NCI-H2196 treated with DMSO at 0.1 percent for 48 hours (cell line): ENCODE measurements around the gene TM4SF20.
"Not testable (repeated sequence)": the region's sequence is repeated elsewhere in the genome, so short reads cannot be mapped to it uniquely, and the experiment has no call there.

ENCODE experiments used
- DNase-seq: peaks from one replicate; lab custom pipeline; 2025; ENCODE audit not compliant: unreplicated experiment; lab: John Stamatoyannopoulos, UW

The TM4SF20 gene

DNA sequence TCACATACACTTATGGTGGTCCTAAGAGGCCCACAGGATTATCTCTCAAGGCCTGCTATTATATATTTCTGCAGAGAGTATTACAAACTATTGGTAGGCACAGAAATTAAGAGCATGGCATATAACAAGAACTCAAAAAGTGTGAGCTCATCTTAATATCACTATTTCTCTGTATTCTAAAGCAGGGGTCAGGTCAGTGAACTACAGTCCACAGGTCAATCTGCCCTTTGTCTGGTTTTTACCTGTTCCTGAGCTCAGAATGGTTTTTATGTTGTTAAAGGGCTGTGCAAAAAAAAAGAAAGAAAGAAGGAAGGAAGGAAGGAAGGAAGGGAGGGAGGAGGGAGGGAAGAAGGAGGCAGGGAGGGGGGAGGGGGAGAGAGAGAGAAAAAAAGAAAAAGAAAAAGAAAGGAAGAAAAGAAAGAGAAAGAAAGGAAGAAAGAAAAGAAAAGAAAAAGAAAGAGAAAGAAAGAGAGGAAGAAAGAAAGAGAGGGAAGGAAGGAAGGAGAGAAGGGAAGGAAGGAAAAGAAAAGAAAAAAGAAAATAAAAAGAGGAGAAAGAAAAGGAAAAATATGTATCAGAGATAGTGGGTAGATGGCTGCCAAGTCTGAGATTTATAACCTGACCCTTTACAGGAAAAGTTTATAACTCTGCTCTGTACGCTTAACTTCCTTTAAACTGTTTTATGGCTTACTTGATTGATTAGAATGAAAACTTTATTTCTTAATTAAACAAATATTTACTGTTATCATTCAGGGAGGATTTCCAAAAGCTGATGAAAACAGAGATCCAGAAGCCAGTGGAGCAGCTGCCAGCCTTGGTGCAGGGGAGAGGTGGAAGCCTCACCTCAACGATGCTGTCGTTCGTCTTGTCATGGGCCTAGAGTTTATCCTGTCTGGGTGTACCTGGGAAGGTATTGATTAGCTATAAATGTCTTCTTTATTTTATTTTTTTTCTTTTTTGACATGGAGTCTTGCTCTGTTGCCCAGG, 19.9 kb upstream of the TM4SF20 start:
- no peak for DNase-seq

DNA sequence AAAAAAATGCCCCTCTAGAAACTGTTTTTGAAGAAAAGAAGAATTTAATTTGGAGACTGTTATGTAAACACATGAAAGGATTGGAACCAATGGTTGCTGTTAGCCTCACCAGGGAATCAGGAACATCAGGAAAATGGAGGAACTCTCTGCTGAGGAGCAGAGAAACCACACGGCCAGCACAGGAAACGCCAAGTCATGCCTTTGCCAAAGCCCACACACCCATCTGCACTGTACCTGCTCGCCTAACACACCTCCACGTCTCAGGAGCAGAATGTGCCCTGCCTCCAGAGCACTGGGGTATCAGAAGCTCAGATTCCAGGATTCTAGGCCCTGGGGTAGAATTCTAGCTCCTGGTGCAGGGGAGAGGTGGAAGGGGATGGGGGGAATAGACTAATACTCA, 18.5 kb upstream of the TM4SF20 start:
- DNase-seq: no peak

GRCh38 chr2:227395556-227395955, 16.4 kb upstream of the TM4SF20 start:
- no peak for DNase-seq

- no peak for DNase-seq
These were observed 15.3 kb upstream of the TM4SF20 start for GRCh38 chr2:227394401-227394800.

- no peak for DNase-seq
These were observed 11.6 kb upstream of the TM4SF20 start for GRCh38 chr2:227390468-227391256.

- no peak for DNase-seq
These were observed 10.6 kb upstream of the TM4SF20 start for GRCh38 chr2:227389661-227390060.

DNA sequence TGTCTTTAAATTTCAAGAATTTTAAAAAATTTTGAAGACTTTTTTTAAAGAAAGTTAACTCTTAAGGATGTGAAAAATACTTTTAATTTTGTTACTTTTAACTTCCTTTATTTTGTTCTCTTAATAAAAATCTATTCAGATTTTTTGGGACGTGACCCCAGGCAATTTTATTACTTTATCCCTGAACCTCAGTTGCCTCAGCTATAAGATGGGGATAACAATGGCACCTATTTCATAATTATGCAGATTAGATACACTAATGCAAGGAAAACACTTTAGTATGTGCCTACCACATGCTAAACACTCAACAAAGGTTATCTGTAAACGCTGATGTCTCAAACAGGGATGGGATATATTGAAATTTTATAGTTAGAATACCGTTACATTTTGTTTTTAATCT, 10.1 kb upstream of the TM4SF20 start:
- no peak for DNase-seq

DNA sequence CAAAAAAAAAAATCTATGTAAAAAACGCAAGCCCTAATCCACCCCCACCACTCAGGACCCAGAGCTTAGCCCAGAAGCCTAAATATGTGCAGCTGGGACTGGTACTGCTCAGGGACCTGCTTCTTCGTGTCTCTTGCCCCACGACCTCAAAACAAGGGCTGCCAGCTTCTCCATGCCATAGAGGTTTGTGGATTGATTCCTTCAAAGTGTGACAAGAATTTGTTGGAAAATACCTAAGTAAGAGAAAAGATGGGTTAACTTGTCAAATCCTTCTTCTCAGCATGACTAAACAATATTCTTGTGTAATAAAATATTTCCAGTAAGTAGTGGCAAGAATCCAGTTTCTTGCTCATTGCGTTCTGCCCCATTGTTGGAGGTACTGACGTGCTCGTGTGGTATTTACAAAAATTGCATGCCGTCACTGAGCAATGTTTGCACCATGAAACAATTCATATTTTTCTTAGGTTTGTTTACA, 9.5 kb upstream of the TM4SF20 start:
- DNase-seq: no peak

- not testable (repeated sequence) for DNase-seq
These were observed 8.5 kb upstream of the TM4SF20 start, which contains the start of gene SCYGR1 for GRCh38 chr2:227387583-227387982. Gene SCYGR1 (minus strand): TSS chr2:227387949. CDS start chr2:227387949, 0 bp downstream.

DNA sequence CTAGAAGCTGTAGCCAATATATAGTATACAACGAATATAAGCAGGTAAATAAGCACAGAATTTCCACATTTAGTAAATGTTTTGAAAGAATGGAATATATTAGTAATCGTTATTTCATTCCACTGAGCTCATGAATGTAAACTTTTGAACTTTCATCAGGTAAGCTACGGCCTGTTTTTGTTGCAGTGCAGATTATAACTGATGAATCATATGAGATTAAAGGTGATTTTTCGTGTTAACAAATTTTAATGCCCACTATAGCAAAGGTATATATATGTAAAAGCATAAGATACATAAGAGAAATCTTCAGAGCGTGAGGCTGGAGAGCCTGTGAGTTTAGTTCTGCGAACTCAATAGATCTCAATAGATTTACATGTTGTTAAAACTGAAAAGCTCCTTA, 7.5 kb upstream of the TM4SF20 start:
- no peak for DNase-seq

DNA sequence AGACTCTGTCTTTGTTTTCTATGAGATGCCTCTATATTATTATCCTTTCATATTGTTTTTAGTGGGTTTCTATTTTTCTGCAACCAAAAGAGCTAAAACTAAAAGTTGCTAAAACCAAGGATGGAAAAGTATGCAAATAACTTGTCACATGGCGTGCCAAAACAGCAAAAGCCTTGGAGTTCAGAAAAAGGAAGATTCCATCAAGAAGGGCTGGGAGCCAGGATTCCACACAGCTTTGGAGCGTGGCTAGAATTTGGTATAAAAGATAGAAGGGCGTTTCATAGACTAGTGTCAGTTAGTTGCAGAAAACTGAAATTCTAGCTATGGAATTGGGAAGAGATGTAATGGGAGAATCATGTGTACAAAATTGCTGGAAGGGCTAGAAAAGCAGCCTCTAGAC, 4.6 kb upstream of the TM4SF20 start:
- no peak for DNase-seq

GRCh38 chr2:227382241-227382835, 3.2 kb upstream of the TM4SF20 start:
- DNase-seq: not testable (repeated sequence)

DNA sequence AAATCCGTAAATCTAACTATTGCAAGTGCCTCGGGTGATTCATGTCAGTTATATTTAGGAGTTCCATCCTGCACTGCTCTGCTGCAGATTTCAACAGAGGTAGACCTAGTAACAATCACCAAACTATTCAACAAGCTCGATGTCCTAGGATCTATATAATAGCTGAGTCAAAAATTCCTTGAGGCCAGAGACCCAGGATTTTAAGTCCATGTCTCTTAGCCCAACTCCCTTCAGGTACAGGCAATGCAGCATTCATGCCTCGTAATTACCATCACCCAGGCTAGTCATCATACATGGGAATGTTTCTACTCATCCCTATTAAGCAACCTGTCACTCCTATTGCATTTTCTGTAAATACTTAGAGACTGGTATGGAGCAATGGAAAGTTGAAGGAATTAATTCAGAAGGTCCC, 729 bp downstream of the TM4SF20 start:
- DNase-seq: no peak

GRCh38 chr2:227377467-227378351, 1.4 kb downstream of the TM4SF20 start:
- no peak for DNase-seq

- no peak for DNase-seq
These were observed 2.3 kb downstream of the TM4SF20 start for GRCh38 chr2:227376656-227377396.

- no peak for DNase-seq
These were observed 4.9 kb downstream of the TM4SF20 start for GRCh38 chr2:227374158-227374557.

- no peak for DNase-seq
These were observed 5.7 kb downstream of the TM4SF20 start for GRCh38 chr2:227373389-227373788.

GRCh38 chr2:227370791-227371312, 8.3 kb downstream of the TM4SF20 start:
- DNase-seq: no peak

DNA sequence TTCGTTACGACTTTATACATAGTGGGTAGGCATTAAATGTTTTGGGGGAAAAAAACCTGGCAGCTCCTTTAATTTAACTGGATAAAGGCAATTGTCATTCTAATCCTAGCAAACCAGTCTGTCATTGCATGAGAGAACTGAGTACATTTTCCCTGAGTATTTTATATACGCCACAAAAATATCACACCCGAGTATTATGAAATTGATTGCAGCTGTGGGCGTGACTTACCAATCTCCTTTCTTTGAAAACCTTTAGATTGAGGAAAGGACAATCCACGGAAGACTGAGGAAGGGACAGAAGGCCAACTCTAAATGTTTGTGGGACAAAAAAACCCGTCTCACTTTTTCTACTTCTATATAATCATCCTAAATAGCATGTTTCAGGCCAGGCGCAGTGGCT, 9.0 kb downstream of the TM4SF20 start:
- DNase-seq: no peak
